HG03139 (cell line): ENCODE data around the gene PDILT.
"Not testable (repeated sequence)": the region's sequence is repeated elsewhere in the genome, so short reads cannot be mapped to it uniquely, and the experiment has no call there.

Source experiments
- ATAC-seq: cut with Tn5 transposase; IDR thresholded peaks from one replicate; pipeline ENCODE4 v1.9.1; 2021; ENCODE audit not compliant: unreplicated experiment

PDILT gene

GRCh38 chr16:20404637-20405036 is at the start of gene PDILT:
Gene PDILT (minus strand): TSS chr16:20404737. CDS start chr16:20399300, 5,437 bp downstream.
- no peak for ATAC-seq

- ATAC-seq = not testable (repeated sequence)
Measured at GRCh38 chr16:20453633-20454032, 49.1 kb upstream of the PDILT start.

- not testable (repeated sequence) for ATAC-seq
Measured at GRCh38 chr16:20451364-20451763, 46.8 kb upstream of the PDILT start, which contains the start of gene ACSM2A. Gene ACSM2A (plus strand): TSS chr16:20451521. CDS start chr16:20460115, 8,594 bp downstream.

- ATAC-seq = not testable (repeated sequence)
Measured at GRCh38 chr16:20446652-20447393, 42.3 kb upstream of the PDILT start.

- ATAC-seq = not testable (repeated sequence)
Measured at GRCh38 chr16:20441859-20442258, 37.3 kb upstream of the PDILT start.

DNA sequence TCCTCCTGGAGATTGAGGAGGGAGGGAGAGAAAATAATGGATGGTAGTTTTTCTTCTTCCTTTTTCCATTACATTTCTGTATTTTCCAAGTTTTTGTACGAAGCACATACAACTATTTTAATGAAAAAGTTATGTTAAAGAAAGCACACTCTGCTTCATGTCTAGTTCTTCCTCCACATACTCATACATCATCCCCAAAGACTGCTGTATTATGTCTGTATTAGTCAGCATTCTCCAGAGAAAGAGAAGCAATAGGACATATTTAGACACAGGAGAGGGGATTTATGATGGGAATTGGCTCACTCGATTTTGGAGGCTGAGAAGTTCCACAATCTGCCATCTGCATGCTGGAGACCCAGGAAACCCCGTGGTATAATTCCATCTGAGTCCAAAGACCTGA is 36.7 kb upstream of the PDILT start:
- ATAC-seq = no peak

DNA sequence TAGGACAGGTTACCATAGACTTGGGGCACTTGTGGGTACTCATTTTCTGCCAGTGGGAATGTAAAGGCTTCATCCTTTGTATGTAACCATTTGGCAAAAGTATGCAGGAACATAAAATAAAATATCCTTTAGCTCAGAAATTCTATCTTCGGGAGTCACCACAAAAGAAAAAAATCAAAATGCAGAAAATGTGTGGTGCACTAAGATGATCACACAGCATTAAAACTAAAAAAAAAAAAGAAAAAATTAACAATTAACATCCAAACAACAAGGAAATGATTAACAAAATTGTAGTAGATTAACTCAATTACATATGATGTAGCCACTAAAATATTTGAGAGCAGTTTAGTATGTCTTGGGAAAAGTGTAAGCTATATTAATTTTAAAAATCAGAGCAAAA is 36.2 kb upstream of the PDILT start:
- not testable (repeated sequence) for ATAC-seq

DNA sequence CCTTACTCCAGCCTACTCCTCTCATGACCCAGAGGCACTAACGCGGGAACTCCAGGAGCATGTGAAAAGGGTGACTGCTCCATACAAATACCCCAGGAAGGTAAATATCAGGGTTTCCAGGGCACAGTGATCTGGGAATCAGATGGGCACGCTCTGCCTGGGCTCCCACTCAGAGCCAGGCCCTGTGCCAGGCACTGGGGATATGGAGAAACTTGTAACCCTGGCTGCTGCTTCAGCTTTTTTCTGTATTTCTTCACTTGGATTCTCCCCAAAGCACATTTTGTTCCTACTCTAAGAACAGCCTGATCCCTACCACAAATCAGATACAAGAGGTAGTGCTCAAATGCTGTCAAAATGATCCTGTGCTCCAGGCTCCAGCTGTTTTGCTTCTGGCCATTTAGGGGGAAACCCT is 35.3 kb upstream of the PDILT start:
- ATAC-seq = not testable (repeated sequence)

GRCh38 chr16:20438950-20439349 is 34.4 kb upstream of the PDILT start:
- ATAC-seq = not testable (repeated sequence)

GRCh38 chr16:20430948-20431347 is 26.4 kb upstream of the PDILT start:
- no peak for ATAC-seq

GRCh38 chr16:20430480-20430879 is 25.9 kb upstream of the PDILT start:
- not testable (repeated sequence) for ATAC-seq

- not testable (repeated sequence) for ATAC-seq
Measured at GRCh38 chr16:20429499-20429898, 25.0 kb upstream of the PDILT start.

GRCh38 chr16:20427401-20427797 is 22.9 kb upstream of the PDILT start:
- ATAC-seq = not testable (repeated sequence)

DNA sequence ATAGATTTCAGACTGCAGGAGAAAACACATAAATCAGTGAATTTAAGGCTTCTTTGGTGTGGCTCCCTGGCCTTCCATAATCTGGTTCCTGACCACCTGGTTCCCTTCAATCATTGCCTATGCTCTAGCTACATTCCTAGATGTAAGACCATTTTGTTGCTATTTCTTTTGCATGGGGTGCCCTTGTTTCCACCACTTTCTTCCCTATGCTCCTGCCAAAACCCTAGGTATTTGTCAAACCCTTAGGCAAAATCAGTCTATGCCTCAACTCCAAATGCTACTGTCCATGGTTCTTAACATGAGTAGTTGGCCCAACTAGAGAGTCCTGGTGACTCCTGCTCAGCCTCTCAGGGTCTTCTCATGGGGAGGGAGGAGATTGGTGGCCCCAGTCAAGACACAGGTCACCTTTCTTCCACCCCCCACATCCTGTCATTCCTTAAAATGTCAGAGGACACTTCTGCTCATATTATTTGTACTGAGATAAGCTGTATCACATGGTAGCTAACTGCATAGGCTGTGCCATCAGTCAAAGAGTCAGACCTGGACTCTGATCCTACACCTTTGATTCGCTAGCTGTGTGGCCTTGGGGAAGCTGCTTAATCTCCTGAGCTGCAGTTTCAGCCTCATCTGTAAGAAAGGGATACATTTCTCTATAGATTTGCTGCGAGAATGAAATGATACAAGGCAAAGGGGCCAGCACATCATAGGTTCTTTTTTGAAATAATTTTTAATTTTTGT is 19.8 kb upstream of the PDILT start:
- no peak for ATAC-seq

GRCh38 chr16:20423772-20424128 is 19.2 kb upstream of the PDILT start:
- ATAC-seq = not testable (repeated sequence)

- not testable (repeated sequence) for ATAC-seq
Measured at GRCh38 chr16:20421748-20422147, 17.2 kb upstream of the PDILT start.

DNA sequence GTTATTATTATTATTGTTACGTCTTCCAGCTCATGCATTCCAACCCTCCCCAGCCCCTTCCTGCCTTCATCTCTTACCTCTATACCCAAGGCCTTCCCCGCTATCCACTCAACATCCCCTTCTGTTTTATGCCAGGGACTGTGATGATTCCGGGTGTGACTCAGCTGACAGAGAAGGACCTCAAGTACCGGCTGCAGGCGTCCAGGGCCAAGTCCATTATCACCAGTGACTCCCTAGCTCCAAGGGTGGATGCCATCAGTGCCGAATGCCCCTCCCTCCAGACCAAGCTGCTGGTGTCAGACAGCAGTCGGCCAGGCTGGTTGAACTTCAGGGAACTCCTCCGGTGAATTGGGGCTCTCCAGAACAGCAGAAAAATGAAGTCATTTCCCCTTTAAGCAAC is 14.6 kb upstream of the PDILT start:
- not testable (repeated sequence) for ATAC-seq

DNA sequence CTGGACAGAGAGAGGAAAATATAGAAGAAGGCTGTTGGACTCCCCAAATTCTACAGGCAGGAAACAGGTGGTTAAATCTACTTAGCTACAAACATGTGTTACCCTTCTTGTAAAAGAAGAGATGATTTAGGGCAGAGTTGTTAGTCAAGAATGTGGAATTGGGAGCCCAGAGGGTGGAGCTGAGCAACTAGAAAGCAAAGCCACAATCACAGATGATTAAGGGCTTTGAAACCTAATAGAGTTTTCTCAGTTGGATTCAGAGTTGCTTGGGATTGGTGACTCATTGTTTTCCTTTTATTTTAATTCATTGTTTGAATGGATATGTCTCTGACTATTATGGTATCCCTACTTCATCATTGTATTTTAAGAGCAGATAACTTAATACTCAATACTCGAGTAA is 11.0 kb upstream of the PDILT start:
- ATAC-seq = no peak

- ATAC-seq = no peak
Measured at GRCh38 chr16:20411055-20411454, 6.5 kb upstream of the PDILT start.

- no peak for ATAC-seq
Measured at GRCh38 chr16:20410121-20410723, 5.7 kb upstream of the PDILT start.

- no peak for ATAC-seq
Measured at GRCh38 chr16:20409398-20410120, 5.0 kb upstream of the PDILT start, which contains the start of gene ACSM5. Gene ACSM5 (plus strand): TSS chr16:20409534. CDS start chr16:20411485, 1,951 bp downstream.
